KOPT-K1 (cell line): Measurements from ENCODE around the gene FAM72B.
A peak's percentile ranks its signal among the peaks of the same experiment; 100 is the strongest.
"Not testable (repeated sequence)": the region's sequence is repeated elsewhere in the genome, so short reads cannot be mapped to it uniquely, and the experiment has no call there.

ENCODE experiments used
- H3K27ac ChIP-seq: fragments of 200-600 bp; sonication (generic); 2 replicates; pipeline ENCODE4 v1.5.1; 2016; ENCODE audit warnings: antibody characterized with exemption, mild to moderate bottlenecking, low read depth, low read length; ENCODE audit not compliant: poor library complexity, severe bottlenecking
- H3K36me3 ChIP-seq: fragments of 200-600 bp; sonication (generic); 2 replicates; pipeline ENCODE4 v1.5.1; 2017; ENCODE audit warnings: antibody characterized with exemption, mild to moderate bottlenecking, low read length, moderate library complexity; ENCODE audit not compliant: insufficient read depth
- H3K9me3 ChIP-seq: fragments of 200-600 bp; sonication (generic); 2 replicates; pipeline ENCODE4 v1.5.1; 2017; ENCODE audit warnings: antibody characterized with exemption, low read length, mild to moderate bottlenecking; ENCODE audit not compliant: insufficient read depth, poor library complexity, severe bottlenecking

Gene FAM72B

DNA sequence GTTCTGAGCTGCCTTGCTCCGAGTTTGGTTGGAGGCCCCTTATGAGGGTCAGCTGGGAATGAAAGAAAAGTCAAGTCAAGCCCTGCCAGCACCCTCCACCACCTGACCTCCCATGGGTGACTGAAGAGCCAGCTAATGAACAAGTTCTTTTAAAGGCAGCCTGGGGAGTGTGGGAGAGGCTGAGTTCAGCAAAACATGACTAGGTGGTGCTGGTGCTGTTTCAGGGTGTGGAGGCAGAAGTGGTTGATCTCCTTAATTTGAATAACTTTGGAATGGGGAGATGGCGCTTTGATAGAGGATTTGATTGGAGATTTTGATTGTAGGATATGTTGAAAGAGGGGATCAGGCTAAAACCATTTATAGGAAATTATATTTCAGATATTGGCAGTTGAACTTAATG lies 23.2 kb upstream of the FAM72B start:
- not testable (repeated sequence) for H3K27ac ChIP-seq, H3K36me3 ChIP-seq, H3K9me3 ChIP-seq

- H3K9me3 ChIP-seq, H3K36me3 ChIP-seq, H3K27ac ChIP-seq: not testable (repeated sequence)
These were observed 21.9 kb upstream of the FAM72B start for GRCh38 chr1:121205786-121206711.

DNA sequence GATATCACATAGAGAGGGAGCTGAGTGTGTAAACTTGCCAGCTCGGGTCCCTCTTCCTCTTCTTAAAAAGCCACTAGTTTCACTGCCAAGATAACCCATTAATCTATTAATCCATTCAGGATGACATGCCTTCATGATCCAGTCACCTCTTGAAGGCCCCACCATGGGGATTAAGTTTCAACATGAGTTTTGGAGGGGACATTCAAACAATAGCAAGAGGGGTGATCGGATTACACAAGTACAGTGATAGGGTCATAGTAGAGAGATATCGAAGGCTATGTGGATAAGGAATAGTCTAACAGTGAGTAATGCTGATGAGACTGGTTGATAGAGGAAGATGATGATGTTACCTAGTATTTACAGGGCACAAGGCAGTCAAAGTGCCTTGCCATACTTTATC lies 18.8 kb upstream of the FAM72B start:
- not testable (repeated sequence) for H3K36me3 ChIP-seq, H3K9me3 ChIP-seq, H3K27ac ChIP-seq

DNA sequence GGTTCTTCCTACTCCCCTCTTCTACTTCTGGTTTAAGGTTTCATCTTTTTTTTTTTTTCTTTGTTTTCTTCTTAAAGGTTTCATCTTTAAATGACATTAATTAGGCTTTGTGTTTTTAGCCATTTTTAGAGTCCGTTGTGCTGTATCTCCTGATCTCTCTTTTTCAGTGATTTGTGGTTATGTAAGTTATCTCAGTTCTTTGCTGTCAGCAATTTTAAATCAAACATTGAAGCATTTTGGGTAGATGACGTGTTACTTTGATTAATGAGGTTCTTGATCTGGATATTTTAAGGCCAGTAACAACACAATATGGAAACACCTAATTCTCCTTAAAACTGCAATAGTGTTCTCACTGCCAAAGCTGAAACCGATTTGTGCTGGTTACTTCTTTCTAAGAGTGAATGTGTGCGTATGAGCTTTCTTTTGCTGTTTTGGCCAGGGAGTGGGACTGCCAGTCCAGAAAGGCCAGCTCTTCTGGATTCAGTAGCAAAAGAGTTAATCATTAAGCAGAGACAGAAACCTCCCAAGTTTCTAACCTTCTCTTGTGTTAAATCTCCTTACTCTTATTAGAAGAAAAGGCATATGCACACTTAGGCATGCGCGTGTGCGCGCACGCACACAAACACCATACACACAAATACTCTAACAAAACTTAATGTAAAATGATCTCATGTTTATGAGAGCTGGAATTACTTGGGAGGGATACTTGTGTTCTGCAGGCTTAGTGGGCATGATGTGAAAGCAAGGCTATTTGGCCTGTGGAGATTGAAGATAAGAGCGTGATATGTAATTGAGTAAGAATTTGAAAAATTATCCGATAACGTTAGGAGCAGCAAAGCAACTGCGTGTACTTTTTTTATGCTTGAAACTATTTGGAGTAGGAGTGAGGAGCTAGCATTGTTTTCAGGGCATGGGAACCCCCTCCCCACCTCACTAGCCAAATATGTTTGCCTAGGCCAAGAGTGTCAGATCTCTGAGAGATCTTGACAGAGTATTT lies 17.1 kb upstream of the FAM72B start:
- not testable (repeated sequence) for H3K36me3 ChIP-seq, H3K9me3 ChIP-seq, H3K27ac ChIP-seq

- not testable (repeated sequence) for H3K27ac ChIP-seq, H3K9me3 ChIP-seq, H3K36me3 ChIP-seq
These were observed 16.1 kb upstream of the FAM72B start for GRCh38 chr1:121200232-121200631.

DNA sequence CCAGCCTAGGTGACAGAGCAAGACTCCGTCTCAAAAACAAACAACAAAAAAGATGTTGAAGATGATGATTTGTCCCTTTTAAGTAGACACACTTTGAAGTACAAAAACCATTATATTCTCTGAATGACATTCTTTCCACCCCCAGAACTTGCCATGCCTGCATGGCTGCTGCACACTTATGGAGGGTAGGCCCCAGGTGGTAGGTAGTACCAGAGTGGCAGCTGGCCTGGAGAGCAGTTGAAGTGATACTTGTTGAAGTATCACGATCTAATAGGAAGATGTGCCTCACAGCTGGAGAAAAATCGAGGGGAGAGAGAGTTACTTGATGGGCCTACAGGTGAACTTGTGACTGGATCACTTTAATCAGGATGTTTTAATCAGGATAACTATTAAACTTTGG lies 15.6 kb upstream of the FAM72B start:
- H3K27ac ChIP-seq, H3K9me3 ChIP-seq, H3K36me3 ChIP-seq: not testable (repeated sequence)

DNA sequence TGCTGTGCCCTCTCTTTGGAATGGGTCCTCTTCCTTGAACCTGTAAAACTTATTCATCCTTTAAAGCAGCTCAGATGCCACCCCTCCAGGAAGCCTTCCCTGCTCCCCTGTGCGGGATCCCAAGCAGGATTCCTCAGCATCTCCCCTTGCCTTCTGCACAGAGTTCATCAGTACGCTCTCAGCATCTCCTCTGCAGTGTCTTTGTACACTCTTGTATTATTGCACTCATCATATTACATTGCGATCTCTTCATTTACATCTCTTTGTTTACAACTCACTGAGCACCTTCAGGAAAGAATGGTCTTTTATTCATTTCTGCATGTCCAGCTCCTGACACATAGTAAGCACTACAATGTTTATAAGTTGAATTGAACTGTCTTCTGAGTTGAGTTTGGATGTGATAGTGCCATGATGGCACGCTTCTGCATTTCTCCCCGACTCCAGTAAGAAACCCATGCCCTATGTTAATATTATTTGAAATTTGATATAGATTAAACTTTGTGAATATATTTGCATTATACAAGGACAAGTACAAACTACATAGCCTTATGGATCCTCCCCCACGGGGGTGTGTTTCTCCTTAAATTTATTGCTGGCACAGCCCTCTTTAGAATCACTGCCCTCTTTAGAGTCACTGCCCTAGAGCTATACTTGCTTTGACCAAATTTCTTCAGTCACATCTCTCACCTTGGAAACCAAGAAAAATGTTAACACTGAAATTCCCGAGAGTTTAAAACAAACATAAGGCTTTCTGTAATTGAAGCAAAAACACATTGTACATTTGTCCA lies 13.1 kb upstream of the FAM72B start:
- H3K9me3 ChIP-seq, H3K36me3 ChIP-seq, H3K27ac ChIP-seq: not testable (repeated sequence)

DNA sequence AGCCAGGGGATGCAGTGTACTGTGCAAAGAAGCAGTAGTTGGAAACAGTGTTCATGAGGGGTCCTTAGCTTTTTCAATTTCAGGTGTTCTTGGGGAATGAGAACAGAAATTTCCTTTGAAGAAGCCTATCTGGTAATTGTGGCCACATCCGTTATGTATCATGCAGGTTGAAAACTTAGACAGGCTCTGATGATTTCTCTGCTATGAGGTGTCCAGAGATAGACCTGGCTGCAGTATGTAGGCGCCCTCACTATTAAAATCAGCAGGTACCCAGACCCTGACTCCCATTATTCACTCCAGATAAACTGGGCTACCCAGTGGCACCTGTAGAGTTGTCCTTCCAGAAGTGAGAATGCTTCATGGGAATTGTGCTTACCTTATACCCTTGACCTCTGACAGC lies 8.4 kb upstream of the FAM72B start:
- H3K9me3 ChIP-seq, H3K36me3 ChIP-seq, H3K27ac ChIP-seq: not testable (repeated sequence)

DNA sequence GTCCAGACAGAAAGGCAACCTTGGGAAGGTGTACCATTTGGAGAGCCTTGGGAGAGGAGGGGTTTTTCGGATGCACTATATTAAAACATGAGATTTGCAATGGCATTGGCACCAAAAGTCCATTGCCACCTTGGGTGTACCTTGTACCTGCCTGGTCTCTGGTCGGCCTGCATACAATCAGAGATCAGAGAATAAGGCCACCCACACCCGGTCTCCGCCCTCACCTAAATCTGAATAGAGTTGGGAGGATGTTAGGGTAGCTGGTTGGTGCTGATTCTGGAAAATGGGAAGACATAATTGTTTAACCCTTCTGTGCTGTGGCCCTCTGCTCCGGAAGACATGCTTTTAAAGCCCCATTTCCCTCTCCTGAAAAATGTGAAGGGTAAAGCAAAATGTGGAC lies 3.8 kb upstream of the FAM72B start:
- not testable (repeated sequence) for H3K27ac ChIP-seq, H3K36me3 ChIP-seq, H3K9me3 ChIP-seq

DNA sequence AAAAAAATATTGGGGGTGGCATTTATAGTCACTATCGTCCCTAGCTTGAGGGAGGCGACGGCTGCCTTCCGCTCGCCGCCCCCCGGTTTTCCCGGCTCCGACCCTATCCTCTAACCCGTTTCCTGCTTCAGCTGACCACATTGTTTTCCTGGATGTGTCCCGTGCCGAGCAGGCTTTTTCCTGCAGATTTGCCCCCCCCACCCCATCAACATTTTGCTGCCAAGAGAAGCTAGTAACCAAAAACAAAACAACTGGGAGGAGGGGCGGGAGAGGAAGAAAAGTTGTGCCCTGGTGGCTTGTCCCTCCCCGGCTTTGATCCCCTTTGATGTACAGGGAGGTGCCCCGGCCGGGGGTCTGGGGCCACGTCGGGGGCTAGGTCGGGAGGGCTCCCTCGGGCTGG lies 2.1 kb upstream of the FAM72B start:
- not testable (repeated sequence) for H3K27ac ChIP-seq, H3K9me3 ChIP-seq, H3K36me3 ChIP-seq

DNA sequence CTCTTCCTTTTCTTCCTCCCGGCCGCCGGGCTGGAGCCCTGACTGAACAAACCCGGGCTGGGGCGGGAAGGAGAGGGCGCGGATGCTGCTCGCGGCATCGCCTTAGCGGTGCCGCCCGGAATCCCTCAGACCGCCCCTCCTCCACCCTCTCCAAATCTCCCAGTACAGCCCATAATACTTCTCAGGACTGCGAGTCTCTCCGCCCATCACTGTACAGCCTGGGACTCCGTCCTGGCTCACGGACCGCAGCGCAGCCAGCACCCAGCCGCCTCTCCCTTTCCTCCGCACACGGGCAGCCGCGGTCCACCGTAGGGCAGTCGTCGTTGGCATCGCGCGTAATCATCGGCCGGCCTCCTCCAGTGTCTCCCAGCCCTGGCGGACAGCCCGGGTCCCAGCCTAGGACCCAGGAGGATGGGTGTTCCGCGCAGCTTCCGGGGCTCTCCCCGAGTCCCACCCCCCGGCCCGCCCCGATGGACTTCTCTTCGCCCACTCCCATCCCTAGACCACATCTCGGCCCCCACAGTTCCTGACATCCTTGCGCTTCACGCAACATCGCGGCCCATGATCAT lies 1.1 kb upstream of the FAM72B start:
- not testable (repeated sequence) for H3K36me3 ChIP-seq, H3K9me3 ChIP-seq
- peak overlapping the region; percentile 43 for H3K27ac ChIP-seq

DNA sequence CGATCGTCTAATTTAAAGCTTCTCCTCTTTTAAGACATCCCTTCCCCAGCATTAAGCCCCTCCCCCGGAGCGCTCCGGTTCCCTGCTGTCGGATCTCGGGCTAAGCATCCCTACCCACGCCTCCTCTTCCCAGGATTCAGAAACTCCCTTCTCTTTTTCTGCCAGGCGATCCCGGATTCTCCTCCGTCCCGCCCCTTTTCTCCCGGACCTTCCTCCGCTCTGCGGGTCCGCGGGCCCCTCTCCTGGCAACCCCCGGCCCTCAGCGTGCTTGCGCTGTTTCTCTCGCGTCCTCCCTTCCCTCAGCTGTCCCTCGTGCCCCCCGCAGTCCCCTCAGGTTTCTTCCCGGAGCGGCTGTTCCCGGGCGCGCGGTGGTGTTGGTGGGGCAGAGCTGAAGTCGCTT lies 273 bp downstream of the FAM72B start:
- H3K9me3 ChIP-seq, H3K36me3 ChIP-seq: not testable (repeated sequence)
- peak overlapping the region; percentile 62 for H3K27ac ChIP-seq

- H3K27ac ChIP-seq, H3K36me3 ChIP-seq, H3K9me3 ChIP-seq: not testable (repeated sequence)
These were observed 5.9 kb downstream of the FAM72B start for GRCh38 chr1:121178197-121178596.

- H3K36me3 ChIP-seq, H3K27ac ChIP-seq, H3K9me3 ChIP-seq: not testable (repeated sequence)
These were observed 7.5 kb downstream of the FAM72B start for GRCh38 chr1:121176649-121177048.
